Astrocyte (in vitro differentiated cells and primary cell): Measurements from ENCODE around the gene KRTAP5-1.

Experiments
- CTCF ChIP-seq: IDR thresholded peaks from 2 replicates; pipeline ENCODE4 v1.5.1; 2011; ENCODE audit warnings: low read depth, mild to moderate bottlenecking, inconsistent platforms, low read length, moderate library complexity; ENCODE audit not compliant: insufficient read depth
- EZH2 ChIP-seq: IDR thresholded peaks from 2 replicates; pipeline ENCODE4 v1.6.1; 2012; ENCODE audit warnings: mild to moderate bottlenecking, low read length, inconsistent platforms; ENCODE audit not compliant: insufficient read depth

- TF ChIP-seq EZH2 (no peak), CTCF (no peak)
Measured at GRCh38 chr11:1574933-1575242, 10.2 kb downstream of the KRTAP5-1 start.
